CD4-positive, alpha-beta T cell treated with Interleukin-6 for 4 hours (primary cell): Measurements from ENCODE around the gene ATCAY.

ENCODE experiments used
- DNase-seq: peaks from one replicate; pipeline ENCODE4 v3.0.0-alpha.2; 2020; ENCODE audit warnings: mixed read lengths

The ATCAY gene, protein sequence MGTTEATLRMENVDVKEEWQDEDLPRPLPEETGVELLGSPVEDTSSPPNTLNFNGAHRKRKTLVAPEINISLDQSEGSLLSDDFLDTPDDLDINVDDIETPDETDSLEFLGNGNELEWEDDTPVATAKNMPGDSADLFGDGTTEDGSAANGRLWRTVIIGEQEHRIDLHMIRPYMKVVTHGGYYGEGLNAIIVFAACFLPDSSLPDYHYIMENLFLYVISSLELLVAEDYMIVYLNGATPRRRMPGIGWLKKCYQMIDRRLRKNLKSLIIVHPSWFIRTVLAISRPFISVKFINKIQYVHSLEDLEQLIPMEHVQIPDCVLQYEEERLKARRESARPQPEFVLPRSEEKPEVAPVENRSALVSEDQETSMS

DNA sequence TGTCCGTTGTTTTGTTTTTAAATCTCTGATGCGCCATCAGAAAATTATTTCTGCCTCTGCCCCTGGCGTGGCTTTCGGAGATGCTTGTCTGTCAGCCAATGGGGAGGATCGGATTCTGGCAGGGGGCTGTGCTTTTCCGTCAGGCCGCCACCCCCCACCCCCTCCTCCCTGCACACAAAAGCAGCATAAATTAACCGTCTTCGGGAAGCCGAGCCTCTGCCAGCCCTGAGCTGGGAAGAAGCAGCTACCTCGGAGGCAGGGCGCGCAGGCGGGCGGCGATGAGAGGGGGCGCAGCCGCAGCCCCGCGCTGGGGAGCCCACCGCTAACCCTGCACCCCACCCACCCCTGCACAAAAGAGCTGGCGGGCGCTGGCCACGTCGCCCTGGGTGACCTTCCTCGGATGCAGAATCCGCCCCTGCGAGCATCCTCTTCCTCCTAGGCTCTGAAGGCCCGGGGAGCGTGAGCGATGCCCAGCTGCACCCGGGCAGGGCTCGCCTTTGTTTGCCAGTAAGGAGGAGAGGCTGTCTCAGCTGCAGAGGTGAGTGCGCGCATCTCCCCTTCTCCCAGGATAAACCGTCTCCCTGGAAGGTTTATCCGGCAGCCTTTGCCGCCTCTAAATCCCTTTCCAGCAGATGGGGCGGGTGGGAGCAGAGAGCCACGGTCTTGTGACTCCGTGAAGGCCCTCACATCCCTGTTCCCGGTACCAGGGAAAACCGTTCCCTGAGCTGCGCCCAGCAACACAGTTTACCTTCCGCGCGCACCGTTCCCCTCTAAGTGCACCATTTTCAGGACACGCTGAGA, at the start of gene ATCAY:
Gene ATCAY, plus strand, starts transcription at position 215 of the 801 bp plus-strand sequence. CDS start 5,083 bp downstream, outside the sequence.
- no peak for DNase-seq

DNA sequence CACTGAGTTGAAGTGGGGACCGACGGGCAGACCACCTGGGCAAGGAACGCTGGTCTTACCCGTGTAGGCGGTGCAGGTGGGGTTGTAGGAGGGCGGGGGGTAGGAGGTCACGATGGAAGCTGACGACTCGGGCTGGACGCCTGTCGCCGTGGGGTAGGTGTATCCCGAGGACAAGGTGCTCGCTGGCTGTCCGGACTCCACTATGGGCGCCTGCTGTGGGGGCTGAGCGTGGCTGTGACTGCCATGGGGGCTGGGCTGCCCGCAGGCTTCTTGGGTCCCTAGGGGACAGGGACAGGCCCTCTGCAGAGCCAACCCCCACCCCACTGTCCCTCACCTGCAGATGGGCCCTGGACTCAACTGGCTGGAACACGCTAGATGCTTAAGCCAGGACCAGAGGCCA, 48.9 kb upstream of the ATCAY start:
- no peak for DNase-seq

DNA sequence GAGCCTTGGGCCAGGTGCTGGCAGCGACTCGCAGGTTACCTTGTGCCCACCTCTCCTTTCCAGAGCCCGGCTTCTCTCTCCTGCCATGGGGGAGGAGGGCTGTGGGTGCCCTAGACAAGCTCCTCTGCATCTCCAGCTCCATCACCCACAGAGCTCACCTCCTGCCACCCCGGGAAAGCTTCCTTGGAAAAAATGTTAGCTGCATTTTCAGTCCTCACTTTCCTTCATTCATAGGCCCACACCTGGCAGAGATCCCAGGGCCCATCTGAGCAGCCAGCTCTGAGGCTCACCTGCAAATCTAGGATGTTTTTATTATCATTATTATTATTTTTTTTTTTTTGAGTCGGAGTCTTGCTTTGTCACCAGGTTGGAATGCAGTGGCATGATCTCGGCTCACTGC, 48.5 kb upstream of the ATCAY start:
- no peak for DNase-seq

DNA sequence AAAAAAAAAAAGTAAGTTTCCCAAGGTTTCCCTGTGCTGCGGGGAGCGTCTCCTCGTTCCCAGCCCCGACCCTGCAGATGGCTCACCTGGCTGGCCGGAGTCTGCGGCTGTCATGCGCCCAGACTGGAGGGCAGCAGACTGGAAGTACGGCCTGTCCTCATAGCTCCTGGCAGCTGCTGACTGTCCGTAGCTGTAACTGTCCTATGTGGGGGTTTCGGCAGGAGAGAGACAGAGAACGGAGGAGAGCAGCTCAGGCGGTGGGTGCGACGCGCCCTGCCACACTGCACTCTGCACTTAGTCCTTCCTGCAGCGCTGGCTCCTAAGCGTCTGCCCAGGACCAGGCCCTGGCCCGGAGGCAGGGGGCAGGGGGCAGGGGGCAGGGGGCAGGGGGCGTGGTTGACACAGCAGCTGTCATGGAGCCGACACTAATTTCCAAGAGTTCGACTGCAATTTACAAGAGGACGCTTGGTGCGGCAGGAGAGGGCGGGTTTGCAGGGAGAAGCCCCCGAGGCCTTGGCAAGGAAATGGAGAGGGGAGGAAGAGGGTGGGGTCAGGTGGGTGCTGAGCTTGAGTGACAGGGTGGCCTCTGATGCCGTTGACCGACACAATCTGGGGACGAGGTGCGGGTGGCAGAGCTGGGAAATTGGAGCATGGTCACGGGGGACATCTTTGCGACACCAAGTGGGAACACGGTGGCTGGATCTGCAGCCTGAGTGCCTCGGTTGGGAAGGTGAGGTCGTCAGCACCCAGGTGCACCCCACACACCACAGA, 46.7 kb upstream of the ATCAY start:
- no peak for DNase-seq

DNA sequence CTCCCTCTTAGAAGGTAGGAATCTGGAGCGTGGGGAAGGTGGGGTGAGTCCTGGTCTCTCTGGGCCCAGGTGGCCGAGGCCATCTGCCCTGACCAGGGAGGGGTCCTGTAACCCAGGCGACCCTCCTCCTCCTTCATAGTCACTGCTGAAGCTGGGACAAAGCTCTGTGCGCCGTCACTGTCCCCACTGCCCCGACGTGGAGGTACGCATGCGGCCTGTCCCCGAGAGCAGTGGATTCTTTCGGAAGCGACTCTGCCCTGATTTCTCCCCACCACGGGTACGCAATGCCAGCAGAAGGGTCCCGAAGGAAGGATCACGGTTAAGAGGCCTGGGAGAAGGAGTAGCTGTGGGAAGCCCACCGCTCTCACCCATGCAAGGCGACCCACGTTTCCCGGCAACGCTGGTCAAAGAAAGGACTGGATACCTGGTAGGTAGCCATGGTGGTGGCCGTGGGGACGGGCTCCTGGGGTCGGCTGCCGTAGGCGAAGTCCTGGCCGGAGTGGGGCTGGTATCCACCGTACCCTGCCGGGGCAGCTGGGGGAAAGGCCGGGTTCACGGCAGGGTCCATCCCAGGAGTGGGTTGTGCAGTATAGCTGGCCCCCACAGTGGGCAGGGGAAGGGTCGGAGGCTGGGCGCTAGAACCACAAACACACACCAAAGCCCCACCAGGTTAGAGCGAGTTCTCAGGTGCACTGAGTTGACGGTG, 46.0 kb upstream of the ATCAY start:
- no peak for DNase-seq

DNA sequence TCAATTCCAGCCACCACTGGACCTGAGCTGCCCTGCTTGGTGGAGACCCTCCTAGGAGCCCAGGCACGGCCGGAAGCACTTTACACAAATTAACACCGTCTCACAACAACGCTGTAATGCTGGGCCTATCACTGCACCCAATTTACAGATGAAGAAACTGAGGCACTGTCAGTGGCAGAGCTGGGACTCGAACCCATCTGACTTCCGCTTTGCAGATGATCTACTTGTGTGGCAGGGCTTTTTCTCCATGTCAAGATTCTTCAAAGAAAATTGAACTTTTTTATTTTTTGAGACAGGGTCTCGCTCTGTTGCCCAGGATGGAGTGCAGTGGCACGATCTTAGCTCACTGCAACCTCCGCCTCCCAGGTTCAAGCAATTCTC, 45.4 kb upstream of the ATCAY start:
- DNase-seq = no peak

DNA sequence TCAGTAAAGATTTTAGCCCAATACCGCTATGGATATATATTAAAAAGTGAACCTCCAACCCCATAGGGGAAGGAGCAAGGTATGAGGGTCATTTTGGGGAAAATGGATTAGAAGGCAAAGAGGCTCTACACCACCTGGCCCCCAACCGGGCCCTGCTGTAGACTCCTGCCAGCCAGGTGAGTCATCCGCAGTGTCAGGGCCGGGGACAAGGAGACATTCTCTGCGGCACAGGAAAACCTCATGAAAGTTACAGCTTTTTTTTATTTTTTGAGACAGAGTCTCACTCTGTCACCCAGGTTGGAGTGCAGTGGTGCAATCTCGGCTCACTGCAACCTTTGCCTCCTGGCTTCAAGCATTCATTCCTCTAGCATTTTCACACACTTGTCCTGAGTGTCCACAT, 43.6 kb upstream of the ATCAY start:
- peak; percentile 37 for DNase-seq

DNA sequence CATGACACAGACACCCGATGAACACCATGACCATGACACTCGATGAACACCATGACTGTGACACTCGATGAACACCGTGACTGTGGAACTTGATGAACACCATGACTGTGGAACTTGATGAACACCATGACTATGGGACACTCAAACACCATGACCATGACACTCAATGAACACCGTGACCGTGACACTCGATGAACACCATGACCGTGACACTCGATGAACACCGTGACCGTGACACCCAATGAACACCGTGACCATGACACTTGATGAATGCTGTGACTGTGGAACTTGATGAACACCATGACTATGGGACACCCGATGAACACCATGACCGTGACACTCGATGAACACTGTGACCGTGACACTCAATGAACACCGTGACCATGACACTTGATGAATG, 43.2 kb upstream of the ATCAY start:
- DNase-seq = no peak

DNA sequence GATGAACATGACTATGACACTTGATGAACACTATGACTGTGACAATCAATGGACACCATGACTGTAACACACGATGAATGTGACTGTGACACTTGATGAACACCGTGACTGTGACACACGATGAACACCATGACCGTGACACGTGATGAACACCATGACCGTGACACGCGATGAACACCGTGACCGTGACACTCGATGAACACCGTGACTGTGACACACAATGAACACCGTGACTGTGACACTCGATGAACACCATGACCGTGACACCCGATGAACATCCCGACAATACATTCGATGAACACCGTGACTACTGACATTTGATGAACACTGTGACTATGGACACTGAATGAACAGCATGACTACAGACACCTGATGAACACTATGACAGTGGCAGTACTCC, 42.6 kb upstream of the ATCAY start:
- DNase-seq = no peak

DNA sequence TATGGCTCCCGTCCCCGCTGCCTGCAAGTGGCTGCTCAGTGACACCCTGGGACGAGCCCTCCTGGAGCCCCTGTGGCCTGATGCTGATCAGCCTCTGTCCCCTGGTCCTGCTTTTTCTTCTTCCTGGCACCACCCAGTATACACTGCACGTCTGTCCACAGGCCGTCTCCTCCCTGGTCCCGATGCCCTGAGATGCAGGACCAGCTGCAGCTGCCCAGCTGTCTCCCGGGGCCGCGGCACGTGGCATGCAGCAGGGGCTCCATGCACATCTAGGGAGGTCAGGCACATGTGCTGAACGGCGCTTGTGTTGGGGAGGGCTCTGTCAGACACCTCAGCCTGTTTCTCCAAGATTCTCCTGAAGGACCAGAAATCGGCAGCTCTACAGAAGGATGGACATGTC, 41.8 kb upstream of the ATCAY start:
- DNase-seq = no peak

DNA sequence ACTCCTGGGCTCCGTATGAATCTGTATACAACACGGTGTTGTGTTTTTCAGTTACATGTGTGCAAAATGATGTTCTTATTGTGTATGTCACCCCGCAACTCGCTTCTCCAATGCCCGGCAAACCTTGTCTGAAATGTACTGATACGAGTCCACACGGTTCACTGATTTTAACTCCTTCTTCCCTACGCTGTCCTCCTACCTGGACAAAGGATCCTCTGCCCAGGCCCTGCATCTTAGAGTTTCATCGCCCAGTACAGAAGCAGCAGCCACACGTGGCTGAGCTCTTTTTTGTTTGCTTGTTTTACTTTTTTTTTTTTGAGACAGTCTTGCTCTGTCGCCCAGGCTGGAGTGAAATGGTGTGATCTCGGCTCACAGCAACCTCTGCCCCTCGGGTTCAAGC, 40.5 kb upstream of the ATCAY start:
- DNase-seq = no peak

DNA sequence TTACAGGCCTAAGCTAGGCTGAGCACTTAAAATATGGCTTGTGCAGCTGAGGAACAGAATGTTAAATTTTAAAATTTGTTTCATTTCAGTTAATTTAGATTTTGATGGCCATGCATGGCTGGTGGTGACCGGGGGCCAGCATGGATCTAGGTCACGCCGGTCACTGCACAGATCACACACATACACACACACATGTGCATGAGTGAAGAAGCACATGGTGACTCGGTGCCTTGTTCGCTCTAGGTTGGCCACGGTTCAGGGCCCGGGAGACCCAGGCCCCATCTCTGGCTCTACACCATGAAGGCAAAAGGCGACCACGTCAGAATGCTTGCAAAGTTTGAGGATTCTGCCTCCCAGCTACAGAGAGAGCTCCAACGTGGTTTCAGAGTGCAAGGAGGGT, 39.7 kb upstream of the ATCAY start:
- no peak for DNase-seq

DNA sequence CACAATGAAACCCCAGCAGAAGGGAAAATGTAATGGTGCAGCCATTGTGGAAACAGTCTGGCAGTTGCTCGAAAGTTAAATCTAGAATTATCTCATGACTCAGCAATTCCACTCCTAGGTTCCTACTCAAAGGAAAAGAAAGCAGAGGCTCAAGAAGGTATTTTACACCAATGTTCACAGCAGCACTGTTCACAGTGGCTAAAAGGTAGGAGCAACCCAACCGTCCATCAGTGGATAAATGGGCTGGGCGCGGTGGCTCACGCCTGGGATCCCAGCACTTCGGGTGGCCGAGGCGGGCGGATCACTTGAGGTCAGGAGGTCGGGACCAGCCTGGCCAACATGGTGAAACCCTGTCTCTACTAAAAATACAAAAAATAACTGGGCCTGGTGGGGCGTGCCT, 37.5 kb upstream of the ATCAY start:
- no peak for DNase-seq

DNA sequence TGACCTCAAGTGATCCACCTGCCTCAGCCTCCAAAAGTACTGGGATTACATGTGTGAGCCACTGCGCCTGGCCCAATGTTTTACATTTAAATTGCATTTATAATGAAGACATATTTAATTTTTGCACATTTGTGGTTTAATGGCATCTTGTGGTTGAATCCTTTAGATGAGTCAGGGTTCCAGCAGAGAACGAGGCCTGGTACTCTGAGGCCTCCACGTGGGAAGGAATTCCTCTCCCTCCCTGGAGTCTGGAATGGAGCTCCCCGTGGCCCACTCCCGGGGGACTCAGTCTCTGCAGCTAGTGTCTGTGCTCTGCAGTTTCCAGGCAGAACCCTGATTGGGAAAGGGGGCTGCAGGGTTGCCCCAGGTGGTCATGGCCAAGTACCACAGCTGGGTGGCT, 35.9 kb upstream of the ATCAY start:
- DNase-seq = no peak

DNA sequence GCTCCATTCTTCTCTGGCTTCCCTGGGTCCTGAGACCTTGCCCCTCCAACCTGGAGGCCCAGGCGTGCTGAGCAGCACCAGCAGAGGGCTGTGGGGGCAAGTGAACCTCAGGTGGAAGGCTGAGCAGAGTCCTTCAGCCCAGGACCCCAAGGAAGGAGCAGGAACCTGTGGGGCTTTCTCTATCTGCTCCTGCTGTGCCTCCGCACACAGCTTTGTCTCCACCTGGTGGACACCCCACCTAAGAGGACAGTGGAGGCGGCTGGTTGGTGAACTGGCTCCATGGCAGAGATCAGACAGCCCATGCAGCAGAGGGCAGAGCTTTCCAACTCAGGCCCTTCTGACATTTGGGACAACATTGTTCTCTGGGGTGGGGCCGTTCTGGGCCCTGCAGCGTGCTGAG, 31.4 kb upstream of the ATCAY start:
- peak; percentile 40 for DNase-seq

DNA sequence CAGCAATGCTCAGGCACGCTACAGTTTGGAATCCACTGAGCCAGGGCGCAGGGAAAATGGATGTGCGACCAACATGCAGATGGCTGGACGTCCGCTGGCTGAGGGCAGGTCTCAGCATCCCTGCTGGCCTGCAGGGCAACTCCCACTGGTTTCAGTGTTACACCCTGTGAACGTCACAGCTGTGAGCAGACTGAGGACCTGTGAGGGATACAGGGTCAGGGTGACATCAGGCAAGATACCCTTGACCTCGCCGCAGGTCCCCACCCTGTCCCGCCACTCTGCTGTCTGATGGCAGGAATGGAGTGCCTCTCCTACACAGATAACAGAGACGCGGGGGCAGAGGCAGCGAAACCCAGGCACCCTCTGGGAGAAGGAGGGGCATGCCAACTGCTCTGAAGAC, 30.7 kb upstream of the ATCAY start:
- no peak for DNase-seq

DNA sequence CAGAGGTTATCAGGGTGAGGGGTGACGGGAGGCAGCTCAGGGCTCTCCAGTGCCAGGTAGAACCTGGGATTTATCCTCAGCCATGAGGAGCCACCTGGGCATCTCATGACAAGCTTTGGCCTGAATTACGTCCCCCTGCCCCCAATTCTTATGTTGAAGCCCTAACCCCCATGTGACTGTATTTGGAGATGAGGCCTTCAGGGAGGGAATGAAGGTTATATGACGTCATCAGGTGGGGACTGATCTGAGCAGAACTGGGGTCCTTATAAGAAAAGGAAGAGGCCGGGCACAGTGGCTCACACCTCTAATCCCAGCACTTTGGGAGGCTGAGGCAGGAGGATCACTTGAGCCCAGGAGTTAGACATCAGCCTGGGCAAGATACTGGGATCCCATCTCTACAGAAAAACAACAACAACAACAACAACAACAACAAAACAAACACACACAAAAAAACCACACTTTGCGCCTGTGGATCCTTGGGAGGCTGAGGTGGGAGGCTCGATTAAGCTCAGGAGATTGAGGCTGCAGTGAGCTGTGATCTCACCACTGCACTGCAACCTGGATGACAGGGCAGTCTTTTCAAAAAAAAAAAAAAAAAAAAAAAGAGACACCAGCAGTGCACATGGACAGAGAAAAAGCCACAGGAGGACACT, 30.0 kb upstream of the ATCAY start:
- no peak for DNase-seq

DNA sequence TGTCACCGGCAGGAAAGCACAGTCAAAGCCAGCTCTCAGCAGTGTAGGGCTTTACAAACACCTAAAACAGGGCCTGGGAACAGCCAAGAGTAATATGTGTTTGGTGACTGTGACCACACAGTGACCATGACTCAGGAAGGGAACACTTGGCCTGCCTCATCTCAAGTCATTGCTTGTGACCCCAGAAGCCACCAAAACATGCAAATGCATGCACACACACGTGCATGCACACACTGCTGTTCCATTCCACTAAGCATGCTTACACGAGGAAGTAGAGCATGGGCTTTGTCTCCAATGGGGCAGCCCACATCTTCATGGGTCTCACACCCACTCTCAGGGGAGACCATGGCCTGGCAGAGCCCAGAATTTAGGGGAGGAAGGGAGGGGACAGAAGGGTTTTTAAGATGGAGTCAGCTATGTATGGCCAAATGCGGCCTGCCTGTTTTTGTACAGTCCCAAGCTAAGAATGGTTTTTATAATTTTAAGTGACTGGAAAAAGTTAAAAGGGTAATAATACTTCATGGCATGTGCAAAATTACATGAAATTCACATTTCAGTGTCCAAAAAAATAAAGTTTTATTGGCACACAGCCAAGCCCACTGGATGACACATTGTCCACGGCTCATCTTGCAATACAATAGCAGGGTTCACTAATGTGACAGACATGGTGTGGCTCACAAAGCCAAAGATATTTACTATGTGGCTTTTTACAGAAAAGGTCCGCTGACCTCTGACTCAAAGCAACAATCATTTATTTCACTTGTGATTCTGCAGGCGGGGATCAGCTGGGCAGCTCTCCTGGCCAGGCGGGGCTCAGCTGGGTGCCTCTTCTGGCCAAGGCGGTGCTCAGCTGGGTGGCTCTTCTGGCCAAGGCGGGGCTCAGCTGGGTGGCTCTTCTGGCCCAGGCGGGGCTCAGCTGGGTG, 29.0 kb upstream of the ATCAY start:
- DNase-seq = no peak

DNA sequence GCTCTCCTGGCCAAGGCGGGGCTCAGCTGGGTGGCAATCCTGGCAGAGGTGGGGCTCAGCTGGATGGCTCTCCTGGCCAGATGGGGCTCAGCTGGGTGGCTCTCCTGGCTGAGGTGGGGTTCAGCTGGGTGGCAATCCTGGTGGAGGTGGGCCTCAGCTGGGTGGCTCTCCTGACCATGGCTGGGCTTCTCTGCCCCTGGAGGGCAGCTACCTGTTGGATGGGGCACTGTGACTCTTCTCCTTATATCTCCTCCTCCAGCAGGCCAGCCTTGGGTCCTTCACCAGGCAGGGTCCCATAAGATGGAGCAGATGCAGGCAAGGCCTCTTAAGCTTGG, 28.3 kb upstream of the ATCAY start:
- no peak for DNase-seq

DNA sequence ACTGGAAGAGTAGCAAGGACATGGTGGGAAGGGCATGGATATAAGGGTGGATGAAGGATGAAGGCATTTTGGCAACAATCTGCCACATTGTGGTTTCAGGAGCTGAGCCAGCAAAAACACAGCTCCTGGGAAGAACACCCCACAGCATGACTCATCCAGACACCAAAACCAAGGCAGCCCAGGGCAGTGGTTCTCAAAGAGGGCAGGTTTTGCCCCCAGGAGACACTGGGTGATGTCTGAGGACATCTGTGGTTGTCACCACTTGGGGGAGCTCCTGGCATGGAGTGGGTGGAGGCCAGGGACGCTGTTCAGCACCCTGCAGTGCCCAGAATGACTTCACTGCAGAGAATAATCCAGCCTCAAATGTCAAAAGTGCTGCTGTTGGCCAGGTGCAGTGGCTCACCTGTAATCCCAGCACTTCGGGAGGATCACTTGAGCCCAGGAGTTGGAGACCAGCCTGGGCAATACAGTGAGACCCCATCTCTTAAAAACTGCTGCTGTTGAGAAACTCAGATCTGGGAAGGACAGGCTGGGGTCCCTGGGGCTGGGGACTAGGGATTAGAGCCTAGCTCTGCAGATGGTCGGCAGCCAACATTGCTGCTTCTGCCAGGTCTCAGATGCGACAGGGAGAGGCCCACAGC, 27.8 kb upstream of the ATCAY start:
- peak; percentile 43 for DNase-seq

DNA sequence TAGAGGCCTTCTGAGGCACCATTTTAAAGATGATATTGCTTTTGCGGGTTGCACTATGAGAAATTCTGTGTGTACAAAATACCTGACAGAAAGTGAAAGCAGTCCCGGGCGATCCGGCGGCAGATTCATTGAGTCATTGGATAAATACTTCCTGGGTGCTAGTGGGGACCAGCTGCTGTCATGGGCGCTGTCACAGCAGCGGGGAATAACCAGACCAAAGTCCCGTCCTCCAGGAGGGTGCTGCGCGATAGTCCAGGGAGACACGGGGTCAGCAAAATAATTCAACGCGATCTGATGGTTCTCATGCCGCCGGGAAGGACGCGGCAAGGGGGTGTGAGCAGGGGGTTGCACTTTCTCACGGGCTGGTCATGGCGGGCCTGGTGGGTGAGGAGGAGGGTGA, 25.2 kb upstream of the ATCAY start:
- DNase-seq = no peak
